ENCODE data around the gene USP51.

USP51 gene

DNA sequence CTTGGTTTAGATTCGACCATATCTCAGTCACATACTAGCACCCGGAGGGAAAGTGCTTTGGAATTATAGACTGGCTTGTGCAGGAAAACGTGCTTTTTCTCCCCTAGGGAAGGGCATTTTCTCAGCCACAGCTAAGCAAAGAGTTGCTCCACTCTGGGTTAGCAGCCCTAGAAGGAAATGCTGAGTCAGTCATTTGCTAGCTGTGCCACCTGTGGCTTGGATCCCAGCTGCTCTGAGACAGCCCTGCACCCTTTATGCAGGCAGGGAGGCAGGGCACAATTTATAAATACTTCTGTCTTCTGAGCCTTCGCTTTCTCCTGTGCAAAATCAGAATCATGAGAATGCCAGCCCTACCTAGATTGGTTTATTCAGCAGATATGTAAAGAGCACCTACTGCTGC is 1.3 kb upstream of the USP51 start:
- DNase-seq (ENCODE audit: low spot score), result no peak
- TF ChIP-seq CTCF (IDR thresholded peaks at IDR 0.05; ENCODE audit: extremely low read depth, missing control alignments), result no peak

- no peak for DNase-seq (ENCODE audit: low spot score)
- no peak for TF ChIP-seq CTCF (IDR thresholded peaks at IDR 0.05; ENCODE audit: extremely low read depth, missing control alignments)
These were observed 473 bp upstream of the USP51 start for GRCh38 chrX:55490121-55490520.

DNA sequence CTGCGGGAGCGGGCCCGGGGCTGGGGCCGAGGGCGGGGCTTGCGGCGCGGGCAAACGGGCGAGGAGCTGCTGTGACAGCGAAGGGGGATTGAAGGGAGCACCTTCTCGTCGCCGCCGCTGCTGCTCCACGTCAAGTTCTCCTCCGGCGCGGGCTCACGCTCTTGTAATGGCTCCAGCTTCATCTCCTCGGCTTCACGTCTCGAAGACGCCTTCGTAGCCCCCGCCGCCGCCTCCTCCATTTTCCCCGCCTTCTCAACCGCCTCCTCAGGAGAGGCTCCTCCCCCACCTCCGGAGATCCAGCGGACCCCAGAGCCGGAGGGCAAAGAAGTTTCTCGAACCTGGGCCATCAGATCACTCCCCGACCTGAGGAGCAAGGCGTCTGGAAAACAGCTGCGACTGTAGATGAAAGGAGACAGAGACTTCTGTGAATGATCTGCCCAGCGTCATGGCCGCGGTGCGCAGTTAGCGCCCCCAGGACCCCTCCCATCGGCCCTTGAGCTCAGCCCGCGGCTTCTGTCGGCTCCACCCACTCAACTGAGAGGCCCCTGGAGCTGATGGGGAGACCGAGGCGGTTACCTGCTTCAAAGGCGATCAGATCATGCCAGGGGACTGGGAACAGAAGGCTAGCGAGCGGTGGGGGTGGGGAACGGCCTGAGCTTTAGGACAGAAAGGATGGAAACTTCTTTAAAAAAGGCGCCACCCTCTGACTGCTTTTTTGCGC is 895 bp downstream of the USP51 start:
- peak; percentile 63 for DNase-seq (ENCODE audit: low spot score)
- peak; percentile 3 for TF ChIP-seq CTCF (IDR thresholded peaks at IDR 0.05; ENCODE audit: extremely low read depth, missing control alignments)

DNA sequence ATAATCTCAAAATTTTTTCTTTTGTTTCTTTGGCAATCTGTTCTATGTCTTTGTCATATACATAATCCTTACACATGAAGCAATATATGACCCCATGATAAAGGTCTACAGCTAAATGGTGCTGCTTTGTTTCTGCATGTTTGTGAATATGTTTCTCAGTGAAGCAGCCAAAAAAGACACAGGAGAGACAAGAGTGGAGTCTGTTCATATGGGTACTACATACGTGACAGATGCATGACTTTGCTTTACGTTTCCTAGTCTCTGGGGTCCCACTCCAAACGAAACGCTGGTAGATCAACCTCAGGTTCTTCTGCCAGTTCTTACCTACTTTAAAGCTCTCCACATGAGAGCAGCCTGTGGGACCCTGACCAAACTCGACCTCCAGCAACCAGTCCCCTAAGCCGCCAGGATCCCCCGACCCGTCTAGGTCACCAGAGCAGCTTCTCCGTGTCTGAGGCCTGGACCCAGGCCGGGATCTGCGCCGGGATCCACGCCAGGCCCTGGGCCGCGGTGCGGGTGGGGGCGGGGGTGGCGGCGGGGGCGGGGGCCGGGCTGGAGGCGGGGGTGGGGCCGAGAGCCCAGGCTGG is 1.5 kb downstream of the USP51 start:
- DNase-seq (ENCODE audit: low spot score), result peak; percentile 7
- TF ChIP-seq CTCF (IDR thresholded peaks at IDR 0.05; ENCODE audit: extremely low read depth, missing control alignments), result no peak

DNA sequence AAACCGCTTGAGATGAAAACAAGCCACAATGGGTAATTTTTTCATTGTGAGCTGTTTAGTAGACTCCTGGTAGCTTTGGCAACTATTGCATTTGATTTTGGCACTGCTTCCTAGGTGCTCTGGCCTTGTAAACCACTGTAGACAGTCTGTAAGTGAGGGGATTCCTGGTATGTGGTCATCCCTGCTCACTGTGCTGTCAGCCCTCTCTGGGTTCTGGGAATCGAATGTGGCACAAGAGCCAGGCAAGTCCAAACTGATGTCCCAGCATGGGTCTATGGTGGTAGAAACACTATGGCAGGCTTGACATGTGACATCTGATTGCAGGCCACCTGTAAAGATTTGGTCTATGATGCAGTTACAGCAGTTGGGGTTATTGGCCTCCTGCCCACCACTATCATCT is 2.5 kb downstream of the USP51 start:
- no peak for TF ChIP-seq CTCF (IDR thresholded peaks at IDR 0.05; ENCODE audit: extremely low read depth, missing control alignments)

GRCh38 chrX:55486736-55487135 is 2.9 kb downstream of the USP51 start:
- no peak for DNase-seq (ENCODE audit: low spot score)
- no peak for TF ChIP-seq CTCF (IDR thresholded peaks at IDR 0.05; ENCODE audit: extremely low read depth, missing control alignments)

More for the DNA sequence above, 2.5 kb downstream of the USP51 start:
- no peak for DNase-seq (ENCODE audit: low spot score)

DNA sequence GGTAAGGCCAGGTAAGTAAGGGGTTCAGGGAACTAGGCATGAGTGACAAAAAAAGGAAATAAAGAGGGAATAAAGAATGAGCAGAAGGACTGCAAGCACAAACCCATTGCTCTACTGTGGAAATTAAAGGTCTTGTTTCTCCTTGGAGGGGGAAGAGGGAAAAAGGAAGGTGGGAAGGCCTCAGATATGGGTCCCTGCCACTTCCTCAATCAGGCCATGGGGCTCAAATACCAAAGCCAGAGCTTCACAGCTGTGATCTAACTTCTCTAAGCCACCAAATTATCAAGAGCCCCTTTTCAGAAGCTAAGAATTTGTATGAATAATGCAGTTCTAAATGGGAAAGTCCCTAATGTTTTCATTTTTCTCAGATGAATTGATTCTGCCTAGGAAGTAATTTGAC is 4.7 kb downstream of the USP51 start:
- TF ChIP-seq CTCF (IDR thresholded peaks at IDR 0.05; ENCODE audit: extremely low read depth, missing control alignments), result no peak
- no peak for DNase-seq (ENCODE audit: low spot score)

All from GM20000 (cell line).